GM18517 (cell line): Measurements from ENCODE around the gene SAPCD2.

Source experiments
- ATAC-seq: cut with Tn5 transposase; IDR thresholded peaks from one replicate; pipeline ENCODE4 v1.9.1; 2021; ENCODE audit warnings: mild to moderate bottlenecking, moderate library complexity; ENCODE audit not compliant: unreplicated experiment

The SAPCD2 gene

DNA sequence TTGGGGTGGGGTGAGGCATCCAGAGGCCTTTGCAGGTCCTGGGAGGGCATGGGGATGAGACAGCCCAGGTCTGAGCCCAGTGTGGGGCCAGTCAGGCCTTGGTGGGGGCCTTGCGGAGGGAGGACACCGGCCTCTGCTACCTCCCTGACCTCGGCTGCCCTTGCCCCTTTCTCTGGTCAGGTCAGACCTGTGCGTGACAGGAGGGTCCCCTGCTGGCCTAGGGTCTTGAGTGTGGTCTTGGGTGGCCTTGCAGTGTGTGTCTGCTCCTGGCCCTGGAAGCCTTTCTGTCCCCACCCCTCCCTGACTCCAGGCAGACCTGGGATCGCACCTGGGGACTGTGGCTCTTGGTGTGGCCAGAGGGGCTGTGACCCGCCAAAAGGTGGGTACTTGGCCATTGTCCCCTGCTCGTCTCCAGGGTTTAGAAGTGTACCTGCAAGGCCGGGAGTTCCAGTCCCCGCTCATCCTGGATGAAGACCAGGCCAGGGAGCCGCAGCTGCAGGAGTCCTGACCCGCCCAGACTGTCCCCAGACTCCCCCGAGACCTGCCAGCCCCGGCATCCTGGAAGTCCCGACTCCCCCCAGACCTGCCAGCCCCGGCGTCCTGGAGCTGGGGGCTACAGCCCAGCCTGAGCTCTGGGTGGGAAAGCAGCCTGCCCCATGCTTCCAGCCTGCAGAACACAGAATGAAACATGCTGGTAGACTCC, 12.0 kb upstream of the SAPCD2 start:
- no peak for ATAC-seq

DNA sequence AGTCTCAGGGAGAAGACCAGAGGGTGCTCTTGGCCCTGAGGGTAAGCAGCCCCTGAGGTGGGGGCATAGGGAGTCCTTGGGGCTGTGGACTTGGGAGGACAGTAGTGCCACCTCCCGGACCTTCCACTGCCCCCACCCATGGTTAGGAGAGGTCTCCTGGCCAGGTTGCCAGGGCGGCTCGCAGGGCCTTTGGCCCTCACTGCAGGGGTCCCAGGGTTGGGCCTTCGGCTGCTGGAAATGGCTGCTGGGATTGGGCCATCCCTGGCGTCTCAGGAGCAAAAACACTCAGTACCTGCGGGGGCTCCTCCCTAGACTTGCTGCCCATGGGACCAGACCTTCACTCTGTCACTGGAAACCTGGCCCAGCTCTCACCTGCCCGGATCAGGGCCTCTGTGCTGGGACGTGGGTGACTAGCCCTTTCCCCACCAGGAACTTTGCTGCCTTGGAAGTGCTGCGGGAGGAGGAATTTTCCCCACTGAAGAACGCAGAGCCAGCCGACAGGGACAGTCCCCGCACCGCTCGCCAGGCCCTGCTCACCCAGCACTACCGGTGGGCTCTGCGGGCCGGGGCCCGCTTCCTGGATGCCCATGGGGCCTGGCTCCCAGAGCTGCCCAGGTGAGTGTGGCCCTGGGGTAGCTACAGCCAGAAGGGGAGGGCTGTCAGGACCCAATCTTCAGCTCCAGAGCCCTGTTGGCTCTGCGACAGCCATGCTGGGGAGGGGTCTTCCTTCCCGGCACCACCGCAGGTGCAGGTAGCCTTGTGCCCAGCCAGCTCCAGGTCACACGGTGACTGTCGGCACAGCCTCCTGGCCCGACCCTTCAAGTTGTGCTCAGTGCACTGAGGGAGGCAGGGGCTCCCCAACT, 10.1 kb upstream of the SAPCD2 start:
- ATAC-seq = no peak

DNA sequence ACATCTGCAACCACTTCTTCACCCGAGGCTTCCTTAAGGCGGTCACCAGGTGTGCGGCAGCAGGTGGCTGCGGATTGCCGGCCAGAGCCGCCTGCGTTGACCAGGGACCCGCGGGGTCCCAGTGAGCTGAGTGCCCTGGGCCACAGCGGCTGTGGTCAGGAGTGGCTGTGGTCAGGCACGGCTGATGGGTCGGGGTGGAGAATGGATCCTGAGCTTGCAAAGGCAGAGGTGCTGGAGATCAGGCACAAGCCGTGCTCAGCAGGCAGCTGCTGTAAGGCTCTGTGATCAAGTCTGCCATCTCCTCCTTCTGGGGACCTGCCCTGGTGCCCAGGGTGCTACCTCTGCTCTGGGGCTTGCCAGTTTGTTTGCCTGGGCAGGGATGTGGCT, 9.0 kb upstream of the SAPCD2 start:
- no peak for ATAC-seq

DNA sequence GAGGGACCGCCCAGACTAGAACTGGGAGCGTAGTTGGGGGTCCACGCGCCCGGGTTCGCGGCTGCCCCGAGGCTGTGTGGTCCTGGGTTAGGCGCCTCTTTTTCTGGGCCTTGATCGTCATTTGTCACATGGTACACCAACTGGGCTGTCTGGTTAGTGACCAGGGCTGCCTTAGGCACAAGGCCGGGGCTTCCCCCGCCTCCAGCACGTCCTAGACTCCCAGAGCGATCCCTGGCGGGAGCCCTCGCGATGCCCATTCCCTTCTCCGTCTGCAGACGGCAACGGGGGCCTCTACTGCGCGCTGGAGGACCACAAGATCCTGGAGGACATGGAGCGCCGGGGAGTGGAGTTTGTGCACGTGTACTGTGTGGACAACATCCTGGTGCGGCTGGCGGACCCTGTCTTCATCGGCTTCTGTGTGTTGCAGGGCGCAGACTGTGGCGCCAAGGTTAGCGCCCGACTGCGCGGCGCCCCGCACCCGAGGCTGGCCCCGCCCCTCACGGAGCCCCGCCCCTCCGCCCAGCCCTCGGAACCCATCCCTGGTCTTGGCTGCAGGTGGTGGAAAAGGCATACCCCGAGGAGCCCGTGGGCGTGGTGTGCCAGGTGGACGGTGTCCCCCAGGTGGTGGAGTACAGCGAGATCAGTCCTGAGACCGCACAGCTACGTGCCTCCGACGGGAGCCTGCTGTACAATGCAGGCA, 8.5 kb upstream of the SAPCD2 start:
- no peak for ATAC-seq

DNA sequence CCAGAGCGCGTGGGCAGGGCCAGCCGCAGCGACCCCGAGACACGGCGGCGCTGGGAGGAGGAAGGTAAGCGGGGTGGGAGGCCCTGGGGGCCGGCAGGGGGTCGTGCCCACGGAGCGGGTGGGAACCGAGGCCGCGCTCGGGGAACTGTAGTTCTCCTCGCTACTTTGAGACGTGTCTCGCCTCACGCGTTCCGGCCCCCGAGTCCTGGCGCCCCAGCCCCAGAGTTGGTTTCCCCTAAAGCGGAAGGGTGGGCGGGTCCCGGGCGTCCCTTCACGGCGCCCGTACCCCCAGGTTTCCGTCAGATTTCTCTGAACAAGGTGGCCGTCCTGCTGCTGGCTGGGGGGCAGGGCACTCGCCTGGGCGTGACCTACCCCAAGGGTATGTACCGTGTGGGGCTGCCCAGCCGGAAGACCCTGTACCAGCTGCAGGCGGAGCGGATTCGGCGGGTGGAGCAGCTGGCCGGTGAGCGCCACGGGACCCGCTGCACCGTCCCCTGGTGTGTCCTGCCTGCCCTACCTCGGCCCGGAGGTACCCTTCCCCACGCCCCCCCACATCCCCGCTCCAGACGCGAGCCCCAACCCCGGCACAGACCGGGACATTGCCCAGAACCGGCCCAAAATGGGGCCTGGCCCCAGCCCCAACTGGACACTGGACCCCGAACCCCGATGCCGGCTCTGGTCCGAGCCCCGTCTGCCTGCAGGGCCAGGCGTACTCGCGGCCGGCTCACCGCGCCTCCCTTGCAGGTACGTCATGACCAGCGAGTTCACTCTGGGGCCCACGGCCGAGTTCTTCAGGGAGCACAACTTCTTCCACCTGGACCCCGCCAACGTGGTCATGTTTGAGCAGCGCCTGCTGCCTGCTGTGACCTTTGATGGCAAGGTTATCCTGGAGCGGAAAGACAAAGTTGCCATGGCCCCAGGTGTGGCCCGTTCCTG, 7.7 kb upstream of the SAPCD2 start:
- ATAC-seq = peak; percentile 15

DNA sequence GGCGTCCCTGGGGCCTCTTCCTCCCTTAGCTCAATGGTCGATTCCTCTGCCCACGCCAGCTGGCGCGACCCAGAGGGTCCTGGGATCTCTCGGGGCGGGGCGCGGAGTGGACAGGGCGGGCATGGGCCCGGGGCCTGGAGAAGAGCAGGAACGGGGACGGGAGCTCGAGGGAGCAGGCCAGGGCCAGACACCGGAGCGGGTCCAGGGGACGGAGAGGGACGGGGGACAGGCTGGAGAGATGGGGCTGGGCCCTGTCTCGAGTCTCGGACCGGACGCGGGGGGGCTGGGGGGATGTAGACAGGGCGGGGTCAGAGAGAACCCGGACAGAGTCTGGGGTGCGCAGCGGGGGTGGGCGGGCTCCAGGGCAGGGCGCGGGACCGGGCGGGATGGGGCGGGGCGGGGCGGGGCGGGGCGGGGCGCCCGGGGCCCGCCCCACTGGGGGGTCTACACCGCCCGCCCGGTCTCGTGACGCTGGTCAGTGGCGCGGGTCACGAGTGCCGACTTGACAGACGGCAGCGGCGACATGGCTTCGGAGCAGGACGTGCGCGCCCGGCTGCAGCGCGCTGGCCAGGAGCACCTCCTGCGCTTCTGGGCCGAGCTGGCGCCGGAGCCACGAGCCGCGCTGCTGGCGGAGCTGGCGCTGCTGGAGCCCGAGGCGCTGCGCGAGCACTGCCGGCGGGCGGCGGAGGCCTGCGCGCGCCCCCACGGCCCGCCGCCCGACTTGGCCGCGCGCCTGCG, 6.8 kb upstream of the SAPCD2 start, which contains the start of gene UAP1L1:
Gene UAP1L1 (plus strand): TSS at position 508 of the 738 bp plus-strand sequence. CDS start 16 bp downstream, at position 524.
- peak; percentile 50 for ATAC-seq

DNA sequence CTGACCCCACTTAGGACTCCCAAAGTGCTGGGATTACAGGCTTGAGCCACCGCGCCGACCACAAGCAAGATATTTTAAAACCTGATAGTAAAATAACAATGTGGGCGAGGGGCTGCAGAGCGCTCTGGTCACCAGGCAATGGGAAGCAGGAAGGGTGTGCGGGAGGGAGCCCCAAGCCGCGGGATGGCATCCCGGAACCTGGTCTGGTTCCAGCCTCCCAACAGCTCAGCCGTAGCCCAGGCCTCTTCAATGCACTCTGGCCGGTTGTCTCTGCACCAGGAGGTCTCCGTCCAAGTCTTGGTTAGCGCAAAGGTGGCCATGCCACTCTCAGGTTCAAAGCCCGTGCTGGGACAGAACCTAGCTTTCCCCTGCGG, 6.3 kb upstream of the SAPCD2 start:
- no peak for ATAC-seq

DNA sequence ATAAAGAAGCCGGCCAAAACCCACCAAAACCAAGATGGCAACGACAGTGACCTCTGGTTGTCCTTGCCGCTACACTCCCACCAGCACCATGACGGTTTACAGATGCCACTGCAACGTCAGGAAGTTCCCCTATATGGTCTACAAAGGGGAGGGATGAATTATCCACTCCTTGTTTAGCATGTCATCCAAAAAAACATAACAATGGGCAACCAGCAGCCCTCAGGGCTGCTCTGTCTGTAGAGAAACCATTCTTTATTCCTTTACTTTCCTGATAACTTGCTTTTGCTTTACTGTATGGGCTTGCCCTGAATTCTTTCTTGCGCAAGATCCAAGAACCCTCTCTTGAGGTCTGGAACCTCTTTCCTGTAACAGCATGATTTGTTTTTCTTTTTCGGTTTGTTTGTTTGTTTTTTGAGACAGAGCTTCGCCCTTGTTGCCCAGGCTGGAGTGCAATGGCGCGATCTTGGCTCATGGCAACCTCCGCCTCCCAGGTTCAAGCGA, 5.0 kb upstream of the SAPCD2 start:
- ATAC-seq = no peak

DNA sequence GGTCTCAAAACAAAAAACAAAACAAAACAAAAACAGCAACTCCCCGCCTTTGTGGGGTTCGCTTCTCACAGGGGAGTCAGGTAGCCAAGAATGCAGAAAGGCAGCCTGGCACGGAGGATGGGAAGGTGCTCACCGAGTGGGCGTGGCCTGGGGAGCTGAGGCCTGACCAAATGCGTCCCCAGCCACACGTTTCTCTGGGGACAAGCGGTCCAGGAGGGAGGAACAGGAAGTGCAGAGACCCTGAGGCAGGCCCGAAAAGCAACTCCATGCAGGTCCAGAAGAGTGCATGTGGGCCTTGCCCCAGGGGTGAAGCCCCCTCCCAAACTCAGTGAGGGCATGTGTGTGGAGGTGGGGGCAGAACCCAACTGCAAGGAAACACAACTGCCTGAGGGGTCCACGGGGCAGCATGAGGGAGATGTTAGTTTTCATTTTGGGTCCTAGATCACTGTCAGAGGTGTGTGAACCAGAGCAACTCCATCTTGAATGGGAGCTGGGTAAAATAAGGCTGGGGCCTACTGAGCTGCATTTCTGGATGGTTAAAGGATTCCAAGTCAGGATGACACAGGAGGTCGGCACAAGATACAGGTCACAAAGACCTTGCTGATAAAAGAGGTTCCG, 4.4 kb upstream of the SAPCD2 start:
- no peak for ATAC-seq

DNA sequence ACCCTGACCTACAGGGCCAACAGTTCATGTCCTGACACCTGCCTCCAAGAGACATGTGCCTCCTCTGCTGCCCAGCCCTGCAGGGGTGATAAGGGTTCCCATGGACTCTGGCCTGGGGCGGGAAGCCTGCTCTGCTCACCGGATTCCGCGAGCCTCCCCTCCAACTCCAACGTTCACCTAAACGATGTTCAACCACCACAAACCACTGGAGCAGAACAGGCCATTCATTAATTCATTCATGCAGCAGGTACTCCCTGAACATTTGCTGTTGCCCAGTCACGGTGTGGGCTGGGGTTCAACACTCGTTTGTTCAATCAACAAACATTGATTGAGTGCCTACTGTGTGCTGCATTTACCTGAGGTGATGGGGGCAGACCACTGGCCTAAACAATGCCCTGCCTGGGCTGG, 3.6 kb upstream of the SAPCD2 start:
- no peak for ATAC-seq

DNA sequence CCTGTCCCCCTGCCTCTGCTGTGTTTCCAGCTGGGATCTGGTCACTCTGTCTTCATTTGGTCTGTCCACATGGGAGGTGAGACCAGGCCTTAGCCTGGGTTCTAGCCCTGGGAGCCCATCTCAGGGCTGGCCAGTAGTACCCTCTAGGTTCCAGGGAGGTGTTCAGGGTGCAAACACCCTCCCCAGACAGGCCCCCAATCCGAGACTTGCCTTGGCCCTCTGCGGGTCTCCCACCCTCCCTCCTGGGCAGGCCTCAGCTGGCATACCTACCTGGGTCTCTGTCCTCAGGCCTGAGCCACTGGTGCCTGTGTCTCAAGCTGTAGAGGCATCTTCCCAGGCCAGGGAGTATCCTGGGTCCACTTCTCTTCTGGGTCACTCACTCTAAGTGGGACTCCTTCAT, 925 bp upstream of the SAPCD2 start:
- no peak for ATAC-seq

DNA sequence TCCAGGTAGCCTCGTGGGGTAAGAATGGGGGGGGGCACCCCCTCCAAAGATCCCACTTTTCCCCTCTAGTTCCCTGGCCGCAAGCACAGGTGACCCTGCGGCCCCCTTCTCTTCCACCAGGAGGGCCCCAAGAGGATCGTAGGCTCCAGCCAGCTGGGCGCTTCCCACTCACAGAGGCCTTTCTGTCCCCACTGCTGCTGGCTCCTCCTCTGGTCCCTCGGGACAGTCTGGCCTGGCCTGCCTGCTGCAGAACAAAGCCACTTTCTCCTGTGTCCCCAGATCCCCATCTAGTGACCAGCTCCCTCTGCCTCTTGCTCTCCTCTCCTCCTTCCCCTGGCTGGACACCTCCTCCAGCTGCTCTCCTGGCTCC, 534 bp upstream of the SAPCD2 start:
- peak; percentile 13 for ATAC-seq

DNA sequence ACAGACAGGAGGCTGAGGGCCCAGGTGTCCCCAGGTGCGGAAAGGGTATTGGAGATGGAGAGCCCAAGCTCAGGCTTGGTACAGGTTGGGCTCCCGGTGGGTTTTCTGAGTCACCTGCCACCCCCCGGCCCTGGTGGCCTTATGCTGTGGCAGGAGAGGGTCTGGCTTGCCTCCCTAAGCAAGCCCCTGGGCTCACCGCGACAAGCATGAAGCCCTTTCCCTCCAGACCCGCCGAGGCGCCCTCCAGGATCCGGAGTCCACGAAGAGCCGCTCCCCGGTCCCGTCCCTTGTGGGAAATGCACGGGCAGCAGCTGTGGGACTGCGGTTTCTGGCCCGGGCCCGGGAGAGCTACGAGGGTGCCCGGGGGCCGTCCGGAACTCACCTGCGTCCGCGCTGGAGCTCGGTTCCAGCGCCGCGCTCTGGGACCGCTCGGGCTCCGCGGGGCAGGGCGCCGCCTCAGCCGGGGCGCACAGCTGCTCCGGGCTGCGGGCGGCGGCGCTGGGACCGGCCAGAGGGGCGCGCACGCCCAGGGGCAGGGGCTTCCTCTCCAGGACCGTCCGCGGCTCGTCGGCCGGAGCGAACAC, 757 bp downstream of the SAPCD2 start:
- ATAC-seq = no peak

DNA sequence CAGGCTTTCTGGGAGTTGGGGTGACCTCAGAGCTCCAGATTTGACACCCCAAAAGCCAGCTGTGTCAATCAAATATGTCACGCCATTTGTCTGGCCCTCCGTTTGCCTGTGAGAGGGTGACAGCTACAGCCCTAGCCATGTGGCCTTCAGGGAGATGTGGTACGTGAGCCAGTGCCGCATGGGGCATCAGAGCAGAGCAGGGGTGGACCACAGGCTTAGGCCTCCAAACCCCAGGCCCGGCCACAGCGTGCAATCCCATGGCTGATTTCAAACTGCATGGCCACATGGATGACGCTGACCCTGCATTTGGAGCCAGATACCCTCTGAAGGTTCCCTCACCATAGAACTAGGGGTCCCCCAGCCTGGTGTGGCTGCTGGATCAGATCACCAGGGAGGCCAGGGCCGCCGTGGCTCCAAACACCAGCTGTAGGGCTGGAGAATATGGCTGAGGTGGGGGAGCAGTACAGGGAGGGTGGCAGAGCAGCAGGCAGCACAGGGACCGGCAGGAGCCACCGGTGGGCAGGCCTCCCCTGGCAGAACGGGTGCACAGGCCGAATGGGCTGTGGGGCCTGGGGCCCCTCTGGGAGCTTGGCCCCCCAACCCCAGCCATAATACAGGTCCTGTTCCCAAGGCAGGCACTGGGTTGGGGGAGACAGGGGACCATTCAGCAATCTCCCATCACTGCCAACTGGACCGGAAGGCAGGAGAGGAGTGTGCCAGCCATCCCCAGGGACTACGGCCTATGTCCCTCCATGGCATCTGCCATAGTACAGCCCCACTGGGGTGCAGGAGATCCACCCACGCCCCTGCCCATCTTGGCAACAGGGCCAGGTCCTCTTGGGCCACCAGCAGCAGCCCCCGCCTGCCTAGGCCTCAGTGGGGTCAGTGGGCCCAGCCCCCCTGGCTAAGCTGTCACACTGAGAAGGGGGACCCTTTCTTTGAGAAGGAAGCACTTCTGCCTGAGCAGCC, 1.5 kb downstream of the SAPCD2 start:
- no peak for ATAC-seq

DNA sequence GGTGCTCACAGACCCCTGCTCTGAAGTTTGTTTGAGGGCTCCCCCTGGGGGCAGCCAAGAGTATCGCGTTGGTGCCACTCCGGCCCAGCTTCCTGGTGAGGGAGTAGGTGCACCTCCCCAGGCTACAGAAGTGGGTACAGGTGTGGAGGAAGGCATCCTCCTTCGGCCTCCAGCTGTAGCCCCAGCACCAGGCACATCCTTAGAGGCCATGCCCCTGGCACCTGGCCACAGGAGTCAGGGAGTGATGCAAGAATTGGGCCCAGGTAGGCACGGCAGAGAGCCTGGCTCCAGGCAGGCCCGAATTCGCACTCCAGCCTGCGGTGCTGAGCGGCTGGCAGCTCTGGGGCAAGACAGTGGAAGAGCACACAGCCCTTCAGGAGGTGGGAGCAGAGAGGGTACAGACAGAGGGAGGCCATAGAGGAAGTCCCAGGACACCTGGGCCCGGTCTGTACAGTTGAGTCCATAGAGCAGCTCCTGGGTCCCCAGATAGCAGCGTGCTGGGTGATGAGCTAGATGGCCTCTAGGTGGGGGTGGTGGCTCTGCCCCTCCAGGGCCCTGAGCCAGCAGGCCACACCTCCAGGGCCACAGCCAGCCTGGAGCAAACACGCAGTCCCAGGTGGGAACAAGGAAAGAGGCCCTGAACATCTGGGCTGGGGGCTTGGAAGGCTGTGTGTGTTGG, 2.4 kb downstream of the SAPCD2 start:
- ATAC-seq = peak; percentile 45

DNA sequence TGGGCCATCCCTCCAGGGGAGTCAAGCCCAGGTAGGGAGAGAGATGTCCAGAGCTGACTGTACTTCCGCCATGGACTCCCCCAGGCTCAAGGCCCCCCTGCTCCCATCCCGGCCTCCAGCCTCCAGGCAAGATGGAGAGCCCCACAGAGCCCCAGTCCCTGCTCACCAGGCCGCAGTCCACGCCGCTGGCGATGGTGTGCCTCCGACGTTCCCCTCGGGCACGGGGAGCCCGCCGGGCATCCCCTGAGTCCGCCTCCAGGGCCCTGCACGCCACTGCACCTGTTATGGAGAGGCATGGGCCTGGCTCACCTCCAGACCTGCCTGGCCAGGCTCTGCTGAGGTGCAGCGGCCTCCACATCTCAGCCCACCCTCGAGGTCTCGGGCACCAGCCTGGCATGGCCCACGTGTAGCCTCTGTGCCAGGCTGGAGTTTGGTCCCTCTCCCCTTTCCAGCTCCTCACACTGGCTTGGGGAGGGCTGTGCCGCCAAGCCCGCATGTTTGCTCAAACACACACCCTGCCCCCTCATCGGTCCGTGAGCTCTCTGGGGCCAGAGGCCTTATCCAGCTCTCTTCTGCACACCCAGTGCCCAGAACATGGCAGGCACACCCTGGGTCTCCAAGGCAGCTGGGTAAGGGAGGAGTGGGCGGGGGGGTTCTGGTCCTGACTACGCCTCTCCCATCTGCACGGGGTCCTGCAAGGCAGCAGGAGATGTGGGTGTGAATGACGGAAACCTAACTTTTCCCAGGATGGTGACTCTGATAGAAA, 4.1 kb downstream of the SAPCD2 start:
- ATAC-seq = no peak
